ELR (cell line): ENCODE measurements around the gene EFEMP2.
"Not testable (repeated sequence)": the region's sequence is repeated elsewhere in the genome, so short reads cannot be mapped to it uniquely, and the experiment has no call there.

Source experiments
- DNase-seq: peaks from one replicate; pipeline ENCODE4 v3.0.0-alpha.2; 2015; ENCODE audit warnings: low read depth

The EFEMP2 gene

GRCh38 chr11:65854852-65855837 is 17.5 kb downstream of the EFEMP2 start:
- no peak for DNase-seq

- no peak for DNase-seq
These were observed 18.4 kb downstream of the EFEMP2 start for GRCh38 chr11:65854161-65854592.

DNA sequence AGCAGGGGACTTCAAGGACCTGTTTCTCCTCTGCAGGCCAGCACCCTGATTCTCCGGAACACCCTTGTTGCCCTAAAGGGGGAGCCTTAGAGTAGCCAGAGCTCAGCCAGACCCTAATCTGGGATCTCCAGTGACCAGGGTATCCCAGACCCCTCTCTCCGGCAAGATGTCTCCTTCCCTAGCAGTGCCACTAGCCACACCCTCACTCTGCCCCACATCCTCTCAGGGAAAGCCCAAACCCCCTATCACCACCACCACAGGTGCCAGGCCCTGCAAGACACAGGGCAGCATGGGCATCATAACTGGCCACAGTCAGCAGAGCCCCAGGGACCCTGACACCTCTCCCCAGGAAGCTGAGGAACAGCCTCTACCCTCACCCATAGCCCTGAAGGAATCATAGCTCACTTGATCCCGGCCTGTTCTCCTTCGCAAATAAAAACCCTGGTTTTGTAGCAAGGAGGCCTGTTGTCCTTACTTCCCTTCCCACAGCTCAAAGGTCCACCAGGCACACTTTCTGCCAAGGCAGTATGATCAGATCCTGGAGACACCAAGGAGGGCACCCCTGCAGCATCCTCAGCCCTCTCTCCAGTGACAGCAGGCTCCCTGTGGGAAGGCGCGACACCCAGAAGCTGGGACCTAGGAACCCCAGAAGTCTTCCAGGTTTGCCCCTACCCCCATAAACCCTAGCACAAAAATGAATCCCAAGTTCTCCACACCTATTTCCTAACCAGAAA is 19.2 kb downstream of the EFEMP2 start:
- no peak for DNase-seq

- DNase-seq, result no peak
These were observed 19.9 kb downstream of the EFEMP2 start for GRCh38 chr11:65852508-65853245.

DNA sequence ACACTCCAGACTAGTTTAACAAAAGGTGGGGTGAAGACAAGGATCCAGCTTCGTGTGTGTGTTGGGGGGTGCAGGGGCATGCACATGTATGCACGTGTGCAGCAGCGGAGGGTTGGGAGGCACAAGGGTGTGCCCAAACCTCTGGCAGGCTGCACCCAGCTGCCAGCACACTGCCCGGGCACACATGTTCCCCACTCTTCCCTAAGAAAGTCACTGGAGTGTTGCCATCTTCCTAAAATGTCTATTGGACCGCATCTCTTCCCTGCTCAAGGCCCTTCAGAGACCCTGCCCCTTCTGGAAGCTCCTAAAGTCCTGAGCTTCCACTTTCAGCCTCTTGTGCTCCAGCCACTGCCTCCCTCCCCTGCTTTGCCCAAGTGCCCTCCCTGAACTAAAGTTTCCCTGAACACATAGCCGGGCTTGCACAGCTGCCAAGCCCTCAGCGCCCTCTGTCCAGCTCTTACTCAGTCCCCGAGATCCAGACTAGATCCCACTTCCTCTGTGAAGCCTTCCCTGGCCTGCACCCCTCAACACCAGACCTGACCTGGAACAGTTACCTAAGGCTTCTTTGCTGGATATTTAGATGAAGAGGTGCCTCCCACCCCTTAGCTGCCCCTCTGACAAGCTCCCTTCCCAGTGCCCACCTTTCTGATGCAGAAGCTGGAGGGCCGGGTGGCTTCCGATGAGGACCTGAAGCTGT is 20.6 kb downstream of the EFEMP2 start:
- DNase-seq, result no peak

DNA sequence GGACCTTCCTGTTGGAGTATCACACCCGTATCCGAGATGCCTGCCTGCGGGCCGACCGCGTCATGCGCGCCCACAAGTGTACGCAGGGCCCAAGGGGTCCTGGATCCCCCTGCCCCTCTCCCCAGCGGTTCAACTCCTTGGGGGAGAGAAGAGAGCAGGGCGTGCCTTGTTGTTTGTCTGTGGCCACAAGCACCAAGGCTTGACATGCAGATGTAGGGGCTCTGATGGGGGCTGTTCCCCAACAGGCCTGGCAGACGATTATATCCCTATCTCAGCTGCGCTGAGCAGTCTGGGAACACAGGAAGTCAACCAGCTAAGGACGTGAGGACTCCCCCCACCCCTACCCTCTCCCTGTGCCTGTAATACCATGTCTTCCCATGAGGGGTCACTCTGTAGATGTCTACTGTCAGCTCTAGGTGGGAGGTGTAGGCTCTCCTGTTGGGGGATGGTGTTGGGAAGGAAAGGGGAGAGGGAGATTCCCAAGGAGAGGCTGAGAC is 21.5 kb downstream of the EFEMP2 start:
- peak; percentile 46 for DNase-seq

- no peak for DNase-seq
These were observed 22.1 kb downstream of the EFEMP2 start for GRCh38 chr11:65850217-65851082.

- no peak for DNase-seq
These were observed 22.8 kb downstream of the EFEMP2 start for GRCh38 chr11:65849771-65850216.

DNA sequence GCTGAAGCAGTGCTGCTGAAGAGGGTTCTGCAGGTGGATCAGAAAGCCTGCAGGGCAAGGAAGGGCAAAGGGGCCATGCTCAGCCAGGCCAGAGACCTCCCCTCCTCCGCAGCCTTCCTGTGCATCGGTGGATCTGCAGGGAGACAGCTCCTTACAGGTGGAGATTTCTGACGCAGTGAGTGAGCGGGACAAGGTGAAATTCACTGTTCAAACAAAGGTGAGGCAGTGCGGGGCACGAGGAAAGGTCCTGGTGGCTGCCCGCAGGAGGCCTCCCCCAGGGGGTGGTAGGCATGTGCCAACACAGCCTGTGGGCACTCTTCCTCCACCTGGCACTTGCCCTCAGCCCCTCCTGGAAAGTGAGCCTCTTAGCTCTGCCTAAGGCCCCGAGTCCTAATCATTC is 23.2 kb downstream of the EFEMP2 start:
- no peak for DNase-seq

DNA sequence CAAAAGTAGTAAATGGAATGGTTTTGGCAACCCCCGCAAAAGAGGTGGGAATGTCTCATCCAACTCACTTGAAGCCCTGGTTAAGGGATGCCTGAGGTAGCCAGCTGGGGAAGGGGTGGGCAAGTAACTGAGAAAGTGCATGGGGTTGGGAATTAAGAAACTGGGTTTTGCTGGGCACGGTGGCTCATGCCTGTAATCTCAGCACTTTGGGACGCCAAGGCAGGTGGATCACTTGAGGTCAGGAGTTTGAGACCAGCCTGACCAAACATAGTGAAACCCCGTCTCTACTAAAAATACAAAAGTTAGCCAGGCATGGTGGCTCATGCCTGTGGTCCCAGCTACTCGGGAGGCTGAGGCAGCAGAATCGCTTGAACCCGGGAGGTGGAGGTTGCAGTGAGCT is 23.9 kb downstream of the EFEMP2 start:
- DNase-seq, result not testable (repeated sequence)

DNA sequence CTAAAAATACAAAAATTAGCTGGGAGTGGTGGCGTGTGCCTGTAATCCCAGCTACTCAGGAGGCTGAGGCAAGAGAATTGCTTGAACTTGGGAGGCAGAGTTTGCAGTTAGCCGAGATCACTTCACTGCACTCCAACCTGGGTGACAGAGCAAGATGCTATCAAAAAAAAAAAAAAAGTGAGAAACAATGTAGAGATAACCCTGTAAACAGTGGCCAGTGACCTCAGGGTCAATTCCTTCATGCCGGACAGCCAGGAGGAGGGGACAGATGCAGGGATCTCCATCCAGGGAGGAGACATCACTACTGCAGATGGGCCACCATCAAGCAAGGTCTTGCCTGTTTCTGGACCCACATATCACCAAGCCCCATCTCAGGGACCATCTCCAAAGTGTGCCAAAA is 24.9 kb downstream of the EFEMP2 start:
- no peak for DNase-seq

GRCh38 chr11:65844231-65844872 is 28.2 kb downstream of the EFEMP2 start:
- DNase-seq, result no peak

GRCh38 chr11:65843811-65844210 is 28.8 kb downstream of the EFEMP2 start:
- no peak for DNase-seq

GRCh38 chr11:65842144-65842543 is 30.5 kb downstream of the EFEMP2 start:
- DNase-seq, result no peak

DNA sequence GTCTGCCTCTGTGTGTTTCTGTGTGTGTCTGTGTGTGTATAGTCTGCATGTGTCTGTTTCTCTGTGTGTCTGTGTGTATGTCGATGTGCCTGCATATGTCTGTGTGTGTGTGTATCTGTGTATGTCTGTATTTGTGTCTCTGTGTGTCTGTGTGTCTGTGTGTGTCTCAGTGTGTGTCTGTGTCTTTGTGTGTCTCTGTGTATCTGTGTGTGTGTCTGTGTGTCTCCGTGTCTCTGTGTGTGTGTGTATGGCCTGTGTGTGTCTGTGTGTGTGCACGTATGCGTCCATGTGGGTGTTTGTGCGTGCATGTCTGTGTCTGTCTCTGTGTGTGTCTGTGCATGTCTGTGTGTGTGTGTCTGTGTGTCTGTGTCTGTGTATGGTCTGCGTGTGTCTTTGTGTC is 38.4 kb downstream of the EFEMP2 start:
- DNase-seq, result no peak

DNA sequence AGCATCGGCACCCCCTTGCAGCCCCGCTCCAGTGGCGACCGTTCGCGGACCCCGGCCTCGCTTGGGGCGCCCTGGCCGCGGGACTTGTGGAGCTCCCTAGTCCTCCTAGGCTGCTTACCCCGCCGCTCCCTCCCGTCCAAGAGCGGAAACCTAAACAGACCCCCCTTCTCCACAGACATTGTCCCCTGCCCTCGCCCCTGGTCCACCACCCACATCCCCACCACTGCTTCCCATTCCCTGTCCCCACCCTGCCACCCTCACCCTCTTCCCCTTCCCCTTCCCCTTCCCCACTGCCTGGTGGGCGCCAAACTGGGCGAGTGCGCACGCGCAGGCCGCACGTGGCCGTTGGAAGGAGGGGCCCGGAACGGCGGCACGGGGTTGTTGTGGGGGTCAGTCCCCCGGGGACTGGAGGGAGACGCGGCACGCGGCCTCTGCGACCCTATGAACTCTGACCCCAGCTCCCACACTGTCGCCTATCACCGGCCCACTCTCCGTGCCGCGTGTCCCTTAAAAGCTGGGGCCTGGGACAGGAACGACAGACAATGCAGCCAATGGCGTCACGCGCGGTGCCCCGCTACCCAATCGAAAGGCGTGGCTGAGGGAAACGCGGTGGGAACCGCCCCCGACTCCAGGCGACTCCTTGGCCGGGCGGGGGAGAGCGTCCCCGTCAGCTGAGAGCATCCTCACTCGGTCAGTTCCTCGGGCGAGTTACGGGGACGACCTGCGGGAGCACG is 39.1 kb downstream of the EFEMP2 start, which contains the start of gene SNX32:
TSS of gene SNX32 (plus strand) at position 667 of the 734 bp plus-strand sequence. CDS start 103 bp downstream, outside the sequence.
- peak; percentile 83 for DNase-seq

DNA sequence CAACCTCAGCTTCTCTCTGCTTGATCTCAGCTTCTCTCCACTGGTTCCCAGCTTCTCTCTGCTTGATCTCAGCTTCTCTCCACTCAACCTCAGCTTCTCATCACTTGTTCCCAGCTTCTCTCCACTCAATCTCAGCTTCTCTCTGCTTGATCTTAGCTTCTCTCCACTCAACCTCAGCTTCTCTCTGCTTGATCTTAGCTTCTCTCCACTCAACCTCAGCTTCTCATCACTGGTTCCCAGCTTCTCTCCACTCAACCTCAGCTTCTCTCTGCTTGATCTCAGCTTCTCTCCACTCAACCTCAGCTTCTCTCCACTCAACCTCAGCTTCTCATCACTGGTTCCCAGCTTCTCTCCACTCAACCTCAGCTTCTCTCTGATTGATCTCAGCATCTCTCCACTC is 40.4 kb downstream of the EFEMP2 start:
- DNase-seq, result not testable (repeated sequence)

GRCh38 chr11:65829459-65829858 is 43.1 kb downstream of the EFEMP2 start:
- no peak for DNase-seq
